Stimulated activated CD4-positive, alpha-beta T cell treated with anti-CD3 and anti-CD28 coated beads, Interleukin-1b, Interleukin-23, amount 100 ng/mL, for 1 hour (primary cell): ENCODE results near the gene DPH5.
A peak's percentile ranks its signal among the peaks of the same experiment; 100 is the strongest.
"Not testable (repeated sequence)": the region's sequence is repeated elsewhere in the genome, so short reads cannot be mapped to it uniquely, and the experiment has no call there.

Experiments
- DNase-seq, 2 donors: peaks; one replicate each; pipeline ENCODE4 v3.0.0-alpha.2; 2020; ENCODE audit warnings: low read depth in 2 of 2

Gene DPH5, protein sequence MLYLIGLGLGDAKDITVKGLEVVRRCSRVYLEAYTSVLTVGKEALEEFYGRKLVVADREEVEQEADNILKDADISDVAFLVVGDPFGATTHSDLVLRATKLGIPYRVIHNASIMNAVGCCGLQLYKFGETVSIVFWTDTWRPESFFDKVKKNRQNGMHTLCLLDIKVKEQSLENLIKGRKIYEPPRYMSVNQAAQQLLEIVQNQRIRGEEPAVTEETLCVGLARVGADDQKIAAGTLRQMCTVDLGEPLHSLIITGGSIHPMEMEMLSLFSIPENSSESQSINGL

GRCh38 chr1:101025657-101026429 lies at the start of gene DPH5:
Gene DPH5, minus strand, starts transcription at chr1:101025784. Its CDS starts 341 bp downstream, at chr1:101025443.
- peak; percentile 68 to 81 for DNase-seq

DNA sequence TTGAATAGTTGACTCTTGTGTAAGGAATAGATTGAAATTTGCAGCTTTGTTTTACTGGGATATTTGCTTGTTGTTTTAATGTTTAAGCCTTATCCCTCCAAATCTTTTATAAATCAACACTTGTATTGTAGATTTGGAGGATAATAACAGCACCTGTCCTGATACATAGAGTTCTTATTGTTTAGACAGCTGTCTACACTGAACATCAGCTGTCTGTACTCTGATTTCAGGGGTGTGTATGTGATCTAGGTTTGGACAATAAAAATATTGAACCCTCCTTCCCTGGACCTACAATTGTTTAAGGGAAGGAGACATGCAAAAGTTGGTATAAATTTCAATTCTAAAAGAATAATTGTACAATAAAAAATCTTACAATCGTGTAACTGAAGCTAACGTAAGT lies 48.3 kb upstream of the DPH5 start:
- DNase-seq = no peak

DNA sequence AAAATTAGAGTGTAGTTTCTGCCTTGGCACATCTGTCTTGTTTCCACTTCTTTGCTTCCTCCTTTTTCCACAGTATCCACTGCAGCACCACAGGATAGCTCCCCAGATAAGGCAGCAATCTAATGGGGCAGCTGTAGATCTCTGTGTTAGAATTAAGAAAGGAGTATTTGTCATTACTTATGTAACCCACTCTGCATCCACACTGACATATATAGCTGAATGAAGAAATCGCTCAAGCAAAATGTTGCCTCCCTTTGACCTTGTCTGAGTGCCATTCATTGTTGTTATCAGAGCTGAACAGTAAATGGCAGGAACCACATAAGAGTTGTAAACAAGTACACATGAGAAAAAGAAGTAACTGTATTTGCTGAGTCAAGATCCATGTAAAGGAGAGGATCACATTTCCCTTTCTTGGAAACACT lies 45.9 kb upstream of the DPH5 start:
- no peak for DNase-seq

DNA sequence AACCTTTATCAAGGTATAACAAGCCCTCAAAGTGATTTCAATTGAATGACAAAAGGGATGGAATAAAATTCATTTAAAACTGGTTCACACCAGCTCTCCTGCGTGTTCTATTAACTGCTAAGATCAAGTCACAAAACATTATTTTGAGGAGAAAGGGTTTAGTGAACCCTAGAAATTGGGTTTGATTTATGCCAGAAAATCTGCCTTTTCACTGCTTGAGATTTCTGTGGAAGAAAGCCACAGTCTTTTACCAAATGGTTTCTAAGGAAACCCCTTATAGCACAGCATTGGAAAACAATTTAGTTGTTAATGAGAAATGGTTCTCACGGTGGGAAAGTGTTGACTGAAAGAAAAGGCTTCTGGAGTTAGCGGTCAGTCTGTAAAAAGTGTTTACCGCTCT lies 43.6 kb upstream of the DPH5 start:
- DNase-seq = no peak

DNA sequence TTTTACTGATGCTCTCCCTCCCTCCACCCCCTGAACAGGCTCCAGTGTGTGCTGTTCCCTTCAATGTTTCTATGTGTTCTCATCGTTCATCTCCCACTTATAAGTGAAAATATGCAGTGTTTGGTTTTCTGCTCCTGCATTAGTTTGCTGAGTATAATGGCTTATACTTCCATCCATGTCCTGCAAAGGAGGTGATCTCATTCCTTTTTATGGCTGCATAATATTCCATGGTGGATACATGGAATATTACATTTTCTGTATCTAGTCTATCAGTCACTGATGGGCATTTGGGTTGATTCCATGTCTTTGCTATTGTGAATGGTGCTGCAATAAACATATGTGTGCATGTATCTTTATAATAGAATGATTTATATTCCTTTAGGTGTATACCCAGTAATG lies 41.4 kb upstream of the DPH5 start:
- DNase-seq = not testable (repeated sequence)

- no peak for DNase-seq
Observed at GRCh38 chr1:101066260-101066936, 40.8 kb upstream of the DPH5 start.

- DNase-seq = no peak
Observed at GRCh38 chr1:101065575-101065974, 40.0 kb upstream of the DPH5 start.

GRCh38 chr1:101064697-101065096 lies 39.1 kb upstream of the DPH5 start:
- no peak for DNase-seq

GRCh38 chr1:101060992-101061391 lies 35.4 kb upstream of the DPH5 start:
- DNase-seq = no peak

DNA sequence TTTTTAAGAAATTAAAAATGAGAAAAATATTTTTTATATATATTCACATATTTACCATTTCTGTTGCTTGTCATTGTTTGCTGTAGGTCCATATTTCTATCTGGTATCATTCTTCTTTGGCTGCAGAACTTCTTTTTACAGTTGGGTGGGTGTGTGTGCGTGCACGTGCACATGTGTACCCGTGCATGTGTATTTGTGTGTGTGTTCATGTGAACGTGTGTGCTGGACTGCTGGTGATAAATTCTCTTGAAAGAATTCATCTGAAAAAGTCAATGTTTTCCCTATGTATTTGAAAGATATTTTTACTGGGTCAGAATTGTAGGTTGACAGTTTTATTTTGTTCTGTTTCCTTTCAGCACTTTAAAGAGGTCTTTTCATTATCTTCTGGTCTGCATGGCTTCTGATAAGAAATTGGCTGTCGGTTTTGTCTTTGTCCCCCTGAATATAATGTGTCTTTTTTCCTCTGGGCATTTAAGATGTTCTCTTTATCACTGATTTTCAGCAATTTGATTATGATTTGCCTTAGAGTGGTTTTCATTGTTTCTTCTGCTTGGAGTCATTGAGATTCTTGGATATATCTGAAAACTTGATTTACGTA lies 34.5 kb upstream of the DPH5 start:
- no peak for DNase-seq

GRCh38 chr1:101055623-101056022 lies 30.0 kb upstream of the DPH5 start:
- DNase-seq = no peak

DNA sequence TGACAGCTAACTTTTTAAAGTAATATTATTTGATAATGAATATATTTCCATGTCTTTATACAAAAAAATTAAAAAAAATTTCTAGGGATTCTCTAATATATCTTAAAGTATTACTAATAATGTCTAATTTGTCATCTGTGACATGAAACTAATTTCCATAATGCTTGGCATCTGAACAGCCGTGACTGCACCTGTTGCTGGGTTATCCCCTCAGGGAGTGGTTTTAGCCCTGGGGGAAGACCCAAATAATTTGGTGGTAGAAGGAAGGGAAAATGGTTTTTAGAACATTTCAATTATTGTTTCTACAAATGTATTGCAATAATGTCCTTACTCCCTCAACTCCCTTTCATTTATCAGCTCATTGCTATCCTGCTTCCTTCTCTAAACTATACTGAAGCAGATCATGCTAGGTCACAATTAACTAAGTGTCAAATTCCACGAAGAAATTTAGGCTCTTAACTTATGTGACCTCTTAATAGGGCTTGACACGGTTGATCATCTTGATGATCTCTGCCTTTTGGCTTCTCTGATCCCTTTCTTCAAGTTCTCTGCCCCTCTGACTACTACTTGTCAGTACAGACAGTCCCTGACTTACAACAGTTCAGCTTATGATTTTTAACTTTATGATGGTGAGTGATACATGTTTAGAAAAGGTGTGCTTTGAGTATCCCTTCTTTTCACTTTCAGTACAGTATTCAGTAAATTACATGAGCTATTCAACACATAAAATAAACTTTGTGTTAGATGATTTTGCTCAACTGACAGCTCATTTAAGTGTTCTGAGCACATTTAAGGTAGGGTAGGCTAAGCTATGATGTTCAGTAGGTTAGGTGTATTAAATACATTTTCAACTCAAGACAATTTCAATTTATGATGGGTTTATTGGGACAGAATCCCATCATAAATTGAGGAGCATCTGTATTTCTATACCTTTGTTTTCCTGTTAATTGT lies 26.4 kb upstream of the DPH5 start:
- DNase-seq = no peak

GRCh38 chr1:101050869-101051268 lies 25.3 kb upstream of the DPH5 start:
- DNase-seq = no peak

DNA sequence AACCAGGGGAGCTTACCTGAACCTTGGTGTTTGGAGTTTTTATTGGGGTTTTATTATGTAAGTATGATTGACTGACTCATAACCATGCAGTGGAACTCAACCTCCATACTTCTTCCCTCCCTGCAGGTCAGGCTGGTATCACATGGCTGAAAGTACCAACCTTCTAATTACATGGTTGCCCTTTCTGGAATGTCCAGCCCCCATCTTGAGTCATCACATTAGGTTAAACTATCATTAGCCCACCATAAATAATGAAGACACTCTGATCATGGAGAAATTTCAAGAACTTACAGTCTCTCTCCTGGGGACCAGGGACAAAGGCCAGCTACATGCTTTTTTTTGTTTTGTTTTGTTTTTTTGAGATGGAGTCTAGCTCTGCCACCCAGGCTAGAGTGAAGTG lies 19.2 kb upstream of the DPH5 start:
- no peak for DNase-seq

- no peak for DNase-seq
Observed at GRCh38 chr1:101044259-101044658, 18.7 kb upstream of the DPH5 start.

DNA sequence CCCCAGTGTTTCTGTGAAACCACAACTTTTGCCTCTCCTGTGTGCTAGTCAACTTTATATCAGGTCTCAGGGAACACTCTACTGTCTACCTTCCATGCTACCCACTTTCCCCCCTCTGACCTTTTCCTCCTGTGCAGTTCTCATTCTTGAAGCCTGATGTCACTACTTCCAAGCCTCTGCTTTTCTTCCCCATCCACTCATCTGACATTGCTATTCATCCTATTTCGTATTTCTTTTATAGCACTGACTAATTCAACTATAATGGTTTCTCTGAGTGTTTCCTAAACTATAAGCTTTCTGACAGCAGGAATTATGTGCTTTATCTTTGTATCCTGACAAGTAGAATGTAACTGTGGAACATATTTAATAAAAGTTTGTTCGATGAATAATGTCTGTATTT lies 18.2 kb upstream of the DPH5 start:
- DNase-seq = no peak

- DNase-seq = no peak
Observed at GRCh38 chr1:101041300-101041699, 15.7 kb upstream of the DPH5 start.

GRCh38 chr1:101040666-101041065 lies 15.1 kb upstream of the DPH5 start:
- DNase-seq = no peak

GRCh38 chr1:101039245-101039644 lies 13.7 kb upstream of the DPH5 start:
- DNase-seq = no peak

DNA sequence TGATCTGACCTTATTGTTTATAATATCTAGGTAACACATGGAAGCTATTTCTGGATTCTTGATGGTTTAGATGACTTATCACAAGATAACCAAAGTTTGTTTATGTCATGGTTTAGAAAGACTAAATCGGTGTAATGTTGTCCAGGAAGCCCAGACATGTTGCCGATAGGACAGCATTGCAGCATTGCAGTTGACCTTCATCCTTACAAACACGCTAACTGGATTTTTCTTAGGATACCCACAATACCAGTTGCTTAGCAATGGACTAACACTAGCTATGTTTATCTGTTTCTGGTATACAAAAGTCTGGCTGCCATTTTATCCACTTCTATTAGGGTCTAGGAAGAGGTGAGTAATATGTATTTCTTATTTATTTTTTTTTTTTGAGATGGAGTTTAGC lies 11.7 kb upstream of the DPH5 start:
- no peak for DNase-seq

- no peak for DNase-seq
Observed at GRCh38 chr1:101033017-101033416, 7.4 kb upstream of the DPH5 start.
